GM18502 (cell line): ENCODE measurements around the gene PANX2.
A peak's percentile ranks its signal among the peaks of the same experiment; 100 is the strongest.
"Not testable (repeated sequence)": the region's sequence is repeated elsewhere in the genome, so short reads cannot be mapped to it uniquely, and the experiment has no call there.

Experiments
- ATAC-seq: cut with Tn5 transposase; IDR thresholded peaks from one replicate; pipeline ENCODE4 v1.9.1; 2021; ENCODE audit warnings: mild to moderate bottlenecking; ENCODE audit not compliant: unreplicated experiment, poor library complexity

Gene PANX2

DNA sequence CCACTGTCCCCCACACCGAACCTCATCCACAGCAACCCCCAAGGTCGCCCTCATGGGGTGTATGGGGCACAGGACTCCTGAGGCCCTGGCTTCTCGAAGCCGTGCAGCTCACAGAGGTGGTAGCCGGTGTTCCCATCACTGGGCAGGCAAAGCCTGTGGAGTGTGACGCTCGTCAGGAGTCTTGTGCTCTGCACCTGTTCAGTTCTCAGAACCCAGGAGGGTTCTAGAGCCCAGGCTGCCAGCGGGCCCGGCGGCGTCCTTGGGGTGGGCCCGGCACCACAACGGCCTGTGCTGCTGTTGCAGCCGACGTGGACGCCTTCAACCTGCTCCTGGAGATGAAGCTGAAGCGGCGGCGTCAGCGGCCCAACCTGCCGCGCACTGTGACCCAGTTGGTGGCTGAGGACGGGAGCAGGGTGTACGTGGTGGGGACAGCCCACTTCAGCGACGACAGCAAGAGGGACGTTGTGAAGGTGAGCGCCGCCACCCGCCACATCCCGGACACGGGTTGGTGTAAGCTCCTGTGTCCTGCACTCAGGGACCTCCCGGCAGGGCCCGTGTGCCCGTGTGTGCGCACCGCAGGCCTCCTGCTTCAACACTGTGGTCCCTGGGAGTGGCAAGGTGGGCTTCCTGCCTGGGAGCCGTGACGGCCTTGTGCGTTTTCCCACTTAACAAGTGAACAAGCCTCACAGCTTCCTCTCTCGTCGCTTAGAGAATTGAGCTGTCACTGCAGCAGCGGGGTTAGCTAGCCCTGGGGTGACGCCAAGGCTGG is 23.7 kb downstream of the PANX2 start:
- ATAC-seq, result no peak

GRCh38 chr22:50196256-50196655 is 25.7 kb downstream of the PANX2 start:
- no peak for ATAC-seq

GRCh38 chr22:50197000-50197800 is 26.7 kb downstream of the PANX2 start:
- no peak for ATAC-seq

DNA sequence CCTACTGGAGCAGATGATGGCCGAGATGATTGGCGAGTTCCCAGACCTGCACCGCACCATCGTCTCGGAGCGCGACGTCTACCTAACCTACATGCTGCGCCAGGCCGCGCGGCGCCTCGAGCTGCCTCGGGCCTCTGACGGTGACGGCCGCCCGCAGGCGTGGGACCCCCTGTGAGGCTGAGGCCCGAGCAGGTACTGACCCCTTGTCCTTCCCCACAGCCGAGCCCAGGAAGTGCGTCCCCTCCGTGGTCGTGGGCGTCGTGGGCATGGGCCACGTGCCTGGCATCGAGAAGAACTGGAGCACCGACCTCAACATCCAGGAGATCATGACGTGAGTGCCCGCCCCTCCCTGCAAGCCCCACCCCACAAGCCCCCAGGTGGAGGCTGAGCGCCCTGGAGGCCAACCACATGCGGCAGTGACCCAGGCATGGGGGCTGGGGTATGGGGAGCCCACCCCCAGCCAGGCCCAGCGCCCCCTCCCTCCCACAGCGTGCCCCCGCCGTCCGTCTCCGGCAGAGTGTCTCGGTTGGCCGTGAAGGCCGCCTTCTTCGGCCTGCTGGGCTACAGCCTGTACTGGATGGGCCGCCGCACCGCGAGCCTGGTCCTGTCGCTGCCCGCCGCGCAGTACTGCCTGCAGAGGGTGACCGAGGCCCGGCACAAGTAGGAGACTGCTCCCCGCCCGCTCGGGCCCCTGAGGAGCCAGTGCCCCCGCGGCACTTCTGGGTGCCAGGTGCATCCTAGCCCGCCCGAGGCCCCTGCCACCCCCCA is 27.5 kb downstream of the PANX2 start:
- no peak for ATAC-seq

DNA sequence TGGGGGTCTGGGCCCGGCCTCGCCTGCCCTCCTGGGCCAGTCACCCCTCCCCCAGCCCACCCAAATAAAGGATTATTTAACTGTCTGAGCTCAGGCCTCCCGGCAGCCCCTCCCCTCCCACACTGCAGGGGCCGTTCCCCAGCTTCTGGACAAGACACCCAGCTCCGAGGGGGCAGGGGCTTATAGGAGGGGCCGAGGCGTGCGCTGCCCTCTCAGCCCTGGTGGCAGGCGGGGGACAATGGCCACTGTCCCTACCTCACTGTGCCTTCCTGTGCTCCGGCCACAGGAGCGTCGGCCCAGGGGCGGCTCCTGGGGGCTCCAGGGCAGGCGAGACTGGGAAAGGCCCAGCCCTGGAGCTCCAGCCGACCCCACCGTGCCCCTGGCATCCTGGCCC is 28.1 kb downstream of the PANX2 start:
- ATAC-seq, result no peak

GRCh38 chr22:50199251-50199721 is 28.8 kb downstream of the PANX2 start:
- no peak for ATAC-seq

GRCh38 chr22:50199829-50200460 is 29.4 kb downstream of the PANX2 start:
- ATAC-seq, result peak; percentile 2

GRCh38 chr22:50200461-50201190 is 30.1 kb downstream of the PANX2 start, which contains the start of gene SELENOO:
Gene SELENOO, plus strand, starts transcription at chr22:50201011. Its CDS starts 26 bp downstream, at chr22:50201037.
- peak; percentile 59 for ATAC-seq

DNA sequence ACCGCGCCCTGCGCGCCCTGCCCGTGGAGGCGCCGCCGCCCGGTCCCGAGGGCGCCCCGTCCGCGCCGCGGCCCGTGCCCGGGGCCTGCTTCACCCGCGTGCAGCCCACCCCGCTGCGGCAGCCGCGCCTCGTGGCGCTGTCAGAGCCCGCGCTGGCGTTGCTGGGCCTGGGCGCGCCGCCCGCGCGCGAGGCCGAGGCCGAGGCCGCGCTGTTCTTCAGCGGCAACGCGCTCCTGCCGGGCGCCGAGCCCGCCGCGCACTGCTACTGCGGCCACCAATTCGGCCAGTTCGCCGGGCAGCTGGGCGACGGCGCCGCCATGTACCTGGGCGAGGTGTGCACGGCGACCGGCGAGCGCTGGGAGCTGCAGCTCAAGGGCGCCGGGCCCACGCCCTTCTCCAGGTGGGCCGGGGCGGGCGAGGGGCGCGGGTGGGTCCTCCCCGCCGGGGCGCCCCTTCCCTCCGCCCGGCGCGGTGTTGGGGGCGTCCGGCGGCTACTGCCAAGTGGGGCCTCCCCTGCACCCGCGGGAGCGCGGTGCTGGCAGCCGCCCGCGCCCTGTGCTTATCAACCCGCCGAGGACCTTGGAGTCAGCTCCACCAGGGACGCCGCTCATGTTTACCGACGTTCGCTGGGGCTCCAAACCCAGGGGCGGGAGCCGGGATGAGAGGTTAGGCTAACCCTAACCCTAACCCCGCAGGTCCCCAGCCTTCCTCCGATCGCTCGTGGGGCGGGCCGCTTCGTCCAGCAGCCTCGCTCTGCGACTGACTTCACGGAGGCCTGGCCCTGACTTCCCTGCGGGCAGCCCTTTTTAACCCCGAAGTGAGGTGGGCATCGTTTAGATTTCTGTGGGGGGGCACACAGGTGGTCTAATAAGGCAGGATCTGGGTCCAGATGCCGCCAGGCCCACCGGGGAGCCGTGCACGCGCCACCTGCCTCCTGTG is 30.9 kb downstream of the PANX2 start:
- peak; percentile 27 for ATAC-seq

DNA sequence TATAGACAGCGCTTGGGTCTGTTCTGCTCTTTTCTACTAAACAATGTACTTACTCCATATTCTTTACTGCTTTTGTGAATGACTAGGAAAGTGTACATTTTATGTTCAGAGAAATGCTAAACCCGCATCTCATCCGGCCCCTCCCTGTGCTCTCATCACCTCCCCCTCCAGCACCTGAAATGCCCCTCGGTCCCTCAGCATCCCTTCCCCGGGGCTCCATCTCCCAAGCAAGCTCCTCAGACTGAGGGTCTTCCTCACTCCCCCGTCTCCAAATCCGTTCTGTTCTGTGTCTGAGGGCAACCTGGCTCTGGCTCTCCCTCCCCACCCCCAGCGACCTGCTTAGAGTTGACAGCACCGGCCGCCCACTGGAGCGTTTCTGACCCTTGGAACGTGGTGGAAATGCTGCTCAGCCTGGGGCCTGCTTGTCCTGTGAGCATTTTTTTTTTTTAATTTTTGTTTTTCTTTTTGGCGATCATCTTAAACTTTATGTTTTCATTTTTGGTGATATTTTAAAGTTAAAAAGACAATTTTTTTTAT is 31.7 kb downstream of the PANX2 start:
- no peak for ATAC-seq

DNA sequence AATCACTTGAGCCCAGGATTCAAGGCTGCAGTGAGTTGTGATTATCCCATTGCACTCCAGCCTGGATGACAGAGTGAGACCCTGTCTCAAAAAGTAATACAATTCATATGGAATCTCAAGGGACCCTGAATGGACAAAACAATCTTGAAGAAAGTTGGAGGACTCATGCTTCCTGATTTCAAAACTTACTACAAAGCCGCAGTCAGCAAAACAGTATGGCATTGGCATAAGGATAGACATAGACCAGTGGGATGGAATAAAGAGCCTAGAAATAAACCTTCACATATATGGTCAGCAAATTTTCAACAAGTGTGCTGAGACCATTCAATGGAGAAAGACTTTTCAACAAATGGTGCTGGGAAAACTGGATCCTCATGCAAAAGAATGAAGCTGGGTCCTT is 32.8 kb downstream of the PANX2 start:
- ATAC-seq, result no peak

DNA sequence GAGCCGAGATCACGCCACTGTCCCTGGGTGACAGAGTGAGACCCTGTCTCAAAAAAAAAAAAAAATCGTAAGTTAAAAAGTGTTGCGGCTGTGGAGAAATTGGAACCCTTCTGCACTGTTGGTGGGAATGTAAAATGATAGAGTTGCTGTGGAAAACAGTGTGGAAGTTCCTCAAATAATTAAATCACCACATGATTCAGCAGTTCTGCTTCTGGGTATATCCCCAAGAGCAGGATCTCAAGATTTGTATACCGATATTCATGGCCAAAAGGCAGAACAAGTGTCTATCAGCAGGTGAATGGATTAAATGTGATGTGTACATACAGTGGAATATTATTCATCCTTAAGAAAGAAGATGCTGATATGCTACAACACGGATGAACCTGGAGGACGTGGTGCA is 34.0 kb downstream of the PANX2 start:
- ATAC-seq, result no peak

DNA sequence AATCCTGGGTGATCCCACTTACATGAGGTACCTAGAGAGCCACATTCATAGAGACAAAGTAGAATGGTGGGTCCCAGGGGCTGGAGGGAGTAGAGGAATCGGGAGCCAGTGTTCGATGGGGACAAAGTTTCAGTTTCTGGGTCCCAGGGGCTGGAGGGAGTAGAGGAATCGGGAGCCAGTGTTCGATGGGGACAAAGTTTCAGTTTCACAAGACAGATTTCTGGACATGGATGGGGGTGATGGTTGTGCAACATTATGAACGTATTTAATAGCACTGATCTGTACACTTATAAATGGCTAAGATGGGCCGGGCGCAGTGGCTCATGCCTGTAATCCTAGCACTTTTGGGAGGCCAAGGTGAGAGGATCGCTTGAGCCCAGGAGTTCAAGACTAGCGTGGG is 34.5 kb downstream of the PANX2 start:
- ATAC-seq, result not testable (repeated sequence)

GRCh38 chr22:50205781-50206569 is 35.4 kb downstream of the PANX2 start:
- no peak for ATAC-seq

DNA sequence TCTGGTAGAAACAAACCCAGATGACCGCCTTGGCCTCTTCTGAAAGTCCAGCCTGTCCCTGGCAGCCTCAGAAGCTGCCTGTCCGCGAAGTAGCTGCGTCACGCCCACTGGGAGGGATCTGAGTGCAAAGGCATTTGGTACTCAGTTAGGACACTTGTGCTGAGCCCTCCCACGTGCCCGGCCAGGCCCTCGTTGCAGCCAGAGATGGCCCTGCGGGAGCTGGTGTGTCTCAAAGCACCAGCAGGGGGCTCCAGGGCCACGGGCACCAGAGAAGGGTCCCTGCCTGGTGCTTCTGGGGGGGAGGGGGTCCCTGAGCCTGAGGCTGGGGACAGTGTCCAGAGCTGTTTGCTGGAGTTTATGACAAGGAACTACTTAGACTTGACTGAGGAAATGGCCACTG is 36.1 kb downstream of the PANX2 start:
- ATAC-seq, result no peak

DNA sequence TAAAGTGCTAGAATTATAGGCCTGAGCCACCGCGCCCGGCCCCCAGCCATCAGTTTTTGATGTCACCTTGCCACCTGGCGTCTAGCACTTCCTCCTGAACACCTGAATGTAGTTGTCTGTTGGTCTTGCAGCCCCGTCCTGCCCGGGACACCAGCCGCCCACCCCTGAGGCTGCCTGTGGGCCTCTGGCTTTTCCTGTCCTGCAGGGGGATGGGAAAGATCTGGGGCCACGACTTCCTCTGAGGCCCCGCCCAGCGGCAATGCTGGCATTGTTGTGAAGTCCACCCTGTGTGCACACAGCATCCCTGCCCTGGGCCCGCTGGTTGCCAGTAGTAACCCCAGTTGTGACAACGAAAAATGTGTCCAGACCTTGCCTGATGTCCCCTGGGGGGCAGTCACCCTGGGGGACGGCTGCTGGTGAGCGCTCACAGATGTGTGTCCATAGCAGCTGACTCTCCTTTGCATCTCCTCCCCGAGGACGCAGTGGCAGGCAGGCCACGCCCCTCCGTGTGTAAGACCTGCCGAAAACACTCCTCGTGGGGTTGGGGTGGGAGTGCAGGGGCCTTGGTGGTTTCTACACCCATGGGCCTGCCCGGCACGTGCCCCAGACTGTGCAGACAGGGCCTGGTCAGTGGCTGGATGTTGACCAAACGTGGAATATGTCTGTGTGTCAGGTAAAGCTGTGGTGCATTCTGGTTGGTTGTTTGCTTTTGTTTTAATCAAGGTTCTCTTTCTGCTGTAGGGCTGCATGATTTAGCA is 37.0 kb downstream of the PANX2 start:
- no peak for ATAC-seq

- no peak for ATAC-seq
Observed at GRCh38 chr22:50208430-50208938, 38.0 kb downstream of the PANX2 start.
